Nephron progenitor cell (in vitro differentiated cells): ENCODE measurements around the gene PPP1R14C.

ENCODE experiments used
- DNase-seq: peaks from one replicate; pipeline ENCODE4 v3.0.0; 2021
- H3K27ac Mint-ChIP-seq: 2 replicates; pipeline ENCODE4 v1.8.0; 2021; ENCODE audit warnings: mild to moderate bottlenecking, moderate library complexity, mixed read lengths
- H3K27me3 Mint-ChIP-seq: 2 replicates; pipeline ENCODE4 v1.8.0; 2021; ENCODE audit warnings: mild to moderate bottlenecking, low read depth, mixed read lengths; ENCODE audit not compliant: poor library complexity
- H3K36me3 Mint-ChIP-seq: 2 replicates; pipeline ENCODE4 v1.8.0; 2021; ENCODE audit warnings: low read depth, mixed read lengths
- H3K4me1 Mint-ChIP-seq: 2 replicates; pipeline ENCODE4 v1.8.0; 2021; ENCODE audit warnings: mixed read lengths
- H3K4me3 Mint-ChIP-seq: 2 replicates; pipeline ENCODE4 v1.8.0; 2021; ENCODE audit warnings: mild to moderate bottlenecking, moderate library complexity, mixed read lengths
- H3K9me3 Mint-ChIP-seq: 2 replicates; pipeline ENCODE4 v1.8.0; 2021; ENCODE audit warnings: mild to moderate bottlenecking, moderate library complexity, mixed read lengths
- TF ChIP-seq, protein P1 (sequence below): fragments of 200-600 bp; sonication (generic); IDR thresholded peaks from 2 replicates; pipeline ENCODE4 v1.5.0; 2021; ENCODE audit warnings: antibody characterized with exemption

PPP1R14C gene

DNA sequence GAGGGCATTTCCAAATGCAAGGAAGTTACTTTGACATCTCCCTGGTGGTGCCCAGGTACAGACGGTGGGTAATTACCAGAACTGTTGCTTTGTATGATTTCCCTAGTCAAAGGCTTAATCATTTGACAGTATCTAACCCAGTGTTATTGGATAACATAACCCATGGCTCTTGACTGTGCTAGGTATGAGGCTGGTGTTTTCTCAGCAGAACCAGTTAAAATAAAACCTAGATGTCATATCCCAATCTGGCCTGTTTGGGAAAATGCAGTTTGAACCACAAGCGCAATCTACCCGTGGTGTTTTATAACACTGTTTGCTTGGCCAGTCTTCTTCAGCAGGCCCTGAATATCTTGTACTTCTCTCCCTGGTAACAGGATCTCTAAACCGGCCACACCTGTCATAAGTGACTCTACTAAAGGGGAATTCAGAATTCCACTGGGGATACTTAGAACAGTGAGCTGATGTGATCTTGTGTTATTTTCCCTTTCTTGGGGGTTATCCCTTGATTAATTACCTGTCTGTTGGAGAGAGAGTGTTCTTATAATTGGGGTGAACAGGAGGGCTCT lies 32.8 kb downstream of the PPP1R14C start:
- no peak overlapping the region for H3K27ac Mint-ChIP-seq

DNA sequence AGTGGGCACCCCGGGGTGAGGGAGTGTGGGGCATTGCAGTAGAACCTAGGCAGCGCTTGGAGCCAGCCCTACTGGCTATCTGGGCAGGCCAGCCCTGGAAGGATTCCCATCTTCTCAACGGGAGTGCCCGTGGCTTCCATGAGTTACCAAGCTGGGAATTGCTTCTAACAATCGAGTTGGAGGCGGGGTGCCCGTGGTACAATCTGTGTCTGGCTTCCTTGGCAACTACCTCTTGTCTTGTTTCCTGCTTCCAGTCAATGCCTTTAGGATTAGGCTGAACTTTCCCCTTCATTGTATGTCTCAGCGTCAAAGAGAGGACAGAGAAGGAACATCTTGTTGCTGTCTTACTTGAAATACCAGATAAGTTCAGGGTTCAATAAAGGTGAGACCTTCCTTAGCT lies 33.3 kb downstream of the PPP1R14C start:
- TF ChIP-seq, protein P1, sequence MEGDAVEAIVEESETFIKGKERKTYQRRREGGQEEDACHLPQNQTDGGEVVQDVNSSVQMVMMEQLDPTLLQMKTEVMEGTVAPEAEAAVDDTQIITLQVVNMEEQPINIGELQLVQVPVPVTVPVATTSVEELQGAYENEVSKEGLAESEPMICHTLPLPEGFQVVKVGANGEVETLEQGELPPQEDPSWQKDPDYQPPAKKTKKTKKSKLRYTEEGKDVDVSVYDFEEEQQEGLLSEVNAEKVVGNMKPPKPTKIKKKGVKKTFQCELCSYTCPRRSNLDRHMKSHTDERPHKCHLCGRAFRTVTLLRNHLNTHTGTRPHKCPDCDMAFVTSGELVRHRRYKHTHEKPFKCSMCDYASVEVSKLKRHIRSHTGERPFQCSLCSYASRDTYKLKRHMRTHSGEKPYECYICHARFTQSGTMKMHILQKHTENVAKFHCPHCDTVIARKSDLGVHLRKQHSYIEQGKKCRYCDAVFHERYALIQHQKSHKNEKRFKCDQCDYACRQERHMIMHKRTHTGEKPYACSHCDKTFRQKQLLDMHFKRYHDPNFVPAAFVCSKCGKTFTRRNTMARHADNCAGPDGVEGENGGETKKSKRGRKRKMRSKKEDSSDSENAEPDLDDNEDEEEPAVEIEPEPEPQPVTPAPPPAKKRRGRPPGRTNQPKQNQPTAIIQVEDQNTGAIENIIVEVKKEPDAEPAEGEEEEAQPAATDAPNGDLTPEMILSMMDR: no peak
- H3K4me3 Mint-ChIP-seq: no peak overlapping the region
- H3K9me3 Mint-ChIP-seq: no peaks in the 10 kb centered on the region
- H3K27me3 Mint-ChIP-seq: peaks cover 32% of the 10 kb centered on the region
- DNase-seq: no peak
- no peaks in the 10 kb centered on the region for H3K36me3 Mint-ChIP-seq
- no peak overlapping the region for H3K27ac Mint-ChIP-seq
- peaks cover 44% of the 10 kb centered on the region for H3K4me1 Mint-ChIP-seq

More for the DNA sequence above, 32.8 kb downstream of the PPP1R14C start:
- TF ChIP-seq, protein P1: no peak
- H3K9me3 Mint-ChIP-seq: no peaks in the 10 kb centered on the region
- no peak for DNase-seq
- H3K4me1 Mint-ChIP-seq: peaks cover 49% of the 10 kb centered on the region
- H3K27me3 Mint-ChIP-seq: peaks cover 29% of the 10 kb centered on the region
- H3K4me3 Mint-ChIP-seq: no peak overlapping the region
- H3K36me3 Mint-ChIP-seq: no peaks in the 10 kb centered on the region

DNA sequence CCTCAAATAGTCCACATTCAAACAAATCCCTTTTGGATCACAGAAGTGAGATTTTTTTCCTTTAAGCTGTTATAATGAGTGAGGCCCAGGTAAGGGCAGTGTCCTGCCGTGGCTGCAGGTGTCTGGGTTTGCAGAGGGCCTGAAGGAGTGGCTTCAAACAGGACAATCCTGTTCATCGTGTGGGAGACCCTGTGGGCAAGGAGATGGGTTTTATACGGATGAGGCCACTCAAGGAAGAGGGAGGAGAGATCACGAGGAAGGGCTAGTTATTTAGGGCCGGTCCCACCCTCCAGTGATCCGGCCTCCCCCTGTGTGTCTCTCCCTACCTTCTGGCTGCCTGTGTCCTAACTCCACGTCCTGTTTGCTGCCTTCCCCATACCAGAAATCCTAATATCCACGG lies 33.8 kb downstream of the PPP1R14C start:
- TF ChIP-seq, protein P1: no peak
- Mint-ChIP-seq H3K4me1 (peaks cover 39% of the 10 kb centered on the region), H3K9me3 (no peaks in the 10 kb centered on the region), H3K27ac (no peak overlapping the region), H3K4me3 (no peak overlapping the region), H3K36me3 (no peaks in the 10 kb centered on the region), H3K27me3 (peaks cover 35% of the 10 kb centered on the region)
- no peak for DNase-seq

DNA sequence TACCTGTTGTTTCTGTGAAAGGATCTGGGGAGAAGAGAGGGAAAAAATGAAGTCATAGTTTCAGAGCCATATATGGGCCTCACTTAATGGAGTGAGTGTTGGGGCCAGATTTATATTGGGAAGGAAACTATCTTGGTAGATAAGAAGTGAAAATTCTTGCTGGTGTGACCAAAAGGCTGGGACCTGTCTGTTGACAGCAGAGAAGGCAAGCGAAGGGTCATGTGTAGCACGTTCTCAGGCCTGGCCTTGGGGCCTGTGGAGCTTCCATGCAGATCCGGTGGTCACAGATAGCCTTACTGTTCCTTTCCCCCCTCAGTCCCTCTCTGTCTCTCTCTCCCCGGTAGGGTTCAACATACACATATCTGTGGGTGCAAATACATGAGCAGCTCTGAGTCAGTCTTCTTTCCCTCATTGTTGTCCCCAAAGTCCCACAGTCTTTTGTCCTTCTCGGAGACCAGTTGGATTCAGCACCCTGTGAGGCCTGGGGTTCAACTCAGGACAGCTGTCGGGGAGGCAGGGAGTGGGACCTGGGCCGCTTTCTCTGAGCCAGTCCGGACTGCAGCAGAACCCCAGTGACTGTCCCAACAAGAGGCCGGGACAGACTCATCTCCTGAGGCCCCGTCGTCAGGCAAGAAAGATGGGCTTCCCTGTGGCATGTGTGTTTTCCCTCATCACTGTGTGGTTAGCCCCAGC lies 34.6 kb downstream of the PPP1R14C start:
- H3K27ac Mint-ChIP-seq: no peak overlapping the region
- no peaks in the 10 kb centered on the region for H3K9me3 Mint-ChIP-seq
- H3K36me3 Mint-ChIP-seq: no peaks in the 10 kb centered on the region

DNA sequence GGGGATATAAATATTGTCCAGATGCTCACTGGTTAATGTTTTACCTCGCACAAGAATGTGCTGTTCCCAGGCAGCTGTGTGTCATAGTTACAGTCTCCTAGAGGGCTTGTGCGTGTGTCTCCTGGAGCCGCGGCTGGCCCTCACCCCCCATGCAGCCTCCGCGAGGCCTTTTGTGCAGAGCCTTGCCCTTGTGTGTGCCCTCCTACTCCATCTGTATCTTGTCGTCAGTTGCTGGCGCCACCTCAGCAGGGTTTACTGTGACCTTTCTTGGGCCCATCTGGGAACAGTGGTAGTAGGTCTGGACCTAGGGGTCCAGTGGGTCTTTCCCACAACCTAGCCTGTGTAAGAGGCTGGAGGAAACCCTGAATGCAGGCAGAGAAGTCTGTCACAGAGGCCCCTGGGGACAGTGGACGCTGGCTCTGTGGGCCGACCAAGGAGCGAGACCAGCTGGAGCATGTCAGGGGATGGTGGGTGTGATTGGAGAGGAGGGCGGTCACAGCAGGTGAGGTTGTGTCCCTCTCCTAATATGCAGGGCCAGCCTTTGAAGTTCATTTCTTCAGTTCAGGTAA lies 35.2 kb downstream of the PPP1R14C start:
- peaks cover 30% of the 10 kb centered on the region for H3K4me1 Mint-ChIP-seq
- TF ChIP-seq, protein P1: no peak
- no peak for DNase-seq
- no peak overlapping the region for H3K4me3 Mint-ChIP-seq
- no peaks in the 10 kb centered on the region for H3K9me3 Mint-ChIP-seq
- H3K27me3 Mint-ChIP-seq: peaks cover 31% of the 10 kb centered on the region
- no peaks in the 10 kb centered on the region for H3K36me3 Mint-ChIP-seq
- no peak overlapping the region for H3K27ac Mint-ChIP-seq

More for the DNA sequence above, 34.6 kb downstream of the PPP1R14C start:
- Mint-ChIP-seq H3K4me3 (no peak overlapping the region), H3K27me3 (peaks cover 33% of the 10 kb centered on the region), H3K4me1 (peaks cover 32% of the 10 kb centered on the region)
- no peak for DNase-seq
- TF ChIP-seq, protein P1: no peak
